Ishikawa (cell line): ENCODE data around the gene RER1.

Experiments
- EP300 ChIP-seq: IDR thresholded peaks from 2 replicates; pipeline ENCODE4 v1.6.1; 2012; ENCODE audit warnings: borderline replicate concordance
- TF ChIP-seq, protein P1 (sequence below): IDR thresholded peaks from 2 replicates; pipeline ENCODE4 v1.6.1; 2012

- no peak for TF ChIP-seq EP300
- TF ChIP-seq, protein P1, sequence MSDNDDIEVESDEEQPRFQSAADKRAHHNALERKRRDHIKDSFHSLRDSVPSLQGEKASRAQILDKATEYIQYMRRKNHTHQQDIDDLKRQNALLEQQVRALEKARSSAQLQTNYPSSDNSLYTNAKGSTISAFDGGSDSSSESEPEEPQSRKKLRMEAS, result no peak
Measured at GRCh38 chr1:2446394-2446793, 54.8 kb downstream of the RER1 start.
